ENCODE results near the gene GYG2.
"Not testable (repeated sequence)": the region's sequence is repeated elsewhere in the genome, so short reads cannot be mapped to it uniquely, and the experiment has no call there.

The GYG2 gene

DNA sequence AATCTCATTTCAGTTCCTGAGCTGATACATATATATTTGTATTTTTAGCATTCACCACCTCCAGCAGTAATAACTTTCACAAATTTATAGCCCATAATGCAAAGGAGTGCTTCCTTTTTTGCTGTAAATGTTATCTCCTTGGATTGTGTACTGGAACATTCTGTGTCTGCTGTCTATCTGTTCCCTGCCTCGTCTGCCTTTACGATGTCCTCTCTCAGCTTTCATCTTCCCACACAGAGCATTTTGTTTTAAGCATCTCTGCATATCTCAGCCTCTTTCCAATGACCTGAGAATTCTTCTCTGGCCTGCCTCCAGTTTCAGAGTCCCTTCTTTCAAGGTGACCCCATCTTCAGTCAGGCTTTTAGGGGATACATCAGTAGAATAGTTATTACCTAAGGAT lies 43.1 kb downstream of the GYG2 start:
- DNase-seq: no peak

GRCh38 chrX:2872671-2873277 lies 44.0 kb downstream of the GYG2 start:
- ATAC-seq (no peak), DNase-seq (no peak)

More for the DNA sequence above, 43.1 kb downstream of the GYG2 start:
- no peak for ATAC-seq

GRCh38 chrX:2874222-2875135 lies 45.7 kb downstream of the GYG2 start:
- no peak for ATAC-seq

GRCh38 chrX:2875136-2875481 lies 46.4 kb downstream of the GYG2 start:
- ATAC-seq (no peak), DNase-seq (no peak)

More at GRCh38 chrX:2874222-2875135, 45.7 kb downstream of the GYG2 start:
- no peak for DNase-seq

DNA sequence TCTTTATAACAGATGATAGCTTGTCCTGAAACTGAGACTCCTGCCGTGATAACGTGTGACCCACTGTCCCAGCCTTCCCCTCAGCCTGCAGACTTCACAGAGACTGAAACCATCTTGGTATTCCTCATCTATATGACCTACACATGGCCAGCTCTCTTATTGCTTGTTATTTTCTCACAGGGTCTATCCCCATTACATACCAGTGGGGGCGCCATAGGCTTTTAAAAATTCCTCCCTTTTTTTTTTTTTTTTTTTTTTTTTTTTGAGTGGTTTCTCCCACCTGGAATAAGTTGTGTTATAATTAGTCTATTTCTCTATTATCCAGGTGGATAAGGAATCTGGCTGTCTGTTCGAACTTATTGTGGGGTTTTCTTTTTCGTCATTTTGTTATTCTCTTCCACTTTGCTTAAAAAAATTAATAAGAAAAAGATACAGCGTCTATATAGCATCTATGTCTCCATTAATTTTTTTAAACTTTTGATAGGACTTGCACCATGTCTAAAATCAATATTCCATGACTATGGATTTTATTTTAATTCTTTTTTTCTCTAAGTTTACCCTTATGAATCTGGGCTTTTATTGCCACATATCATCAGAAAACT lies 47.2 kb downstream of the GYG2 start:
- DNase-seq (no peak), ATAC-seq (no peak)

- DNase-seq (no peak), ATAC-seq (no peak)
Measured at GRCh38 chrX:2878563-2878962, 49.8 kb downstream of the GYG2 start.

- DNase-seq (no peak), ATAC-seq (no peak)
Measured at GRCh38 chrX:2879670-2880069, 50.9 kb downstream of the GYG2 start.

GRCh38 chrX:2883770-2884169 lies 55.0 kb downstream of the GYG2 start:
- DNase-seq (no peak), ATAC-seq (no peak)

- no peak for ATAC-seq
- DNase-seq: no peak
Measured at GRCh38 chrX:2888309-2888708, 59.6 kb downstream of the GYG2 start.

GRCh38 chrX:2889045-2889605 lies 60.4 kb downstream of the GYG2 start:
- DNase-seq (no peak), ATAC-seq (no peak)

DNA sequence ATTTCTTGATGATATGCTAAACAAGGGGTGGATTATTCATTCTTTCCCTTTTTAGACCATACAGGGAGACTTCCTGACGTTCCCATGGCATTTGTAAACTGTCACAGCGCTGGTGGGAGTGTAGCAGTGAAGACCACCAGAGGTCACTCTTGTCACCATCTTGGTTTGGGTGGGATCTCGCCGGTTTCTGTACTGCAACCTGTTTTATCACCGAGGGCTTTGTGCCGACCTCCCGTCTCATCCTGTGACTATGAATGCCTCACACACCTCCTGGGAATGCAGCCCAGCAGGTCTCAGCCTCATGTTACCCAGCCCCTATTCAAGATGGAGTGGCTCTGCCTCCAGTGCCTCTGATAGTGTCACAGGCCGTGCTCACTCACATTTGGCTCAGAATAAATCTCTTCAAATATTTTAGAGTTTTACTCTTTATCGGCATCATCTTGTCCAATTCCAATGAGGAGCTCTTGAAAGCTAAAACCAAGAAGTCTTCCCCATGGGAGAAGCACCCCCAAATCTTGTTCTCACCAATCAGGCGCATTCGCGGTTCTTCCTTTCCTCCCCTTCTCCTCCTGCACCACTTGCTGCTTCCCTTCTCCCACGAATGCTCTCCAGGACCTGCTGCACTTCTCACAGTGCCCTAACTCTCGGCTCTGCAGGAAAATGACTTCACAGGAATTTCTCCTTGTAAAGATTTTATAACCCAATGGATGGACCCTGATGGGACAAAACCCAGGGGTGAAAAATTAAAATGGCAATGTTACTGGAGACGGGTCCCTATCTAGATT lies 61.2 kb downstream of the GYG2 start:
- ATAC-seq, DNase-seq: not testable (repeated sequence)

DNA sequence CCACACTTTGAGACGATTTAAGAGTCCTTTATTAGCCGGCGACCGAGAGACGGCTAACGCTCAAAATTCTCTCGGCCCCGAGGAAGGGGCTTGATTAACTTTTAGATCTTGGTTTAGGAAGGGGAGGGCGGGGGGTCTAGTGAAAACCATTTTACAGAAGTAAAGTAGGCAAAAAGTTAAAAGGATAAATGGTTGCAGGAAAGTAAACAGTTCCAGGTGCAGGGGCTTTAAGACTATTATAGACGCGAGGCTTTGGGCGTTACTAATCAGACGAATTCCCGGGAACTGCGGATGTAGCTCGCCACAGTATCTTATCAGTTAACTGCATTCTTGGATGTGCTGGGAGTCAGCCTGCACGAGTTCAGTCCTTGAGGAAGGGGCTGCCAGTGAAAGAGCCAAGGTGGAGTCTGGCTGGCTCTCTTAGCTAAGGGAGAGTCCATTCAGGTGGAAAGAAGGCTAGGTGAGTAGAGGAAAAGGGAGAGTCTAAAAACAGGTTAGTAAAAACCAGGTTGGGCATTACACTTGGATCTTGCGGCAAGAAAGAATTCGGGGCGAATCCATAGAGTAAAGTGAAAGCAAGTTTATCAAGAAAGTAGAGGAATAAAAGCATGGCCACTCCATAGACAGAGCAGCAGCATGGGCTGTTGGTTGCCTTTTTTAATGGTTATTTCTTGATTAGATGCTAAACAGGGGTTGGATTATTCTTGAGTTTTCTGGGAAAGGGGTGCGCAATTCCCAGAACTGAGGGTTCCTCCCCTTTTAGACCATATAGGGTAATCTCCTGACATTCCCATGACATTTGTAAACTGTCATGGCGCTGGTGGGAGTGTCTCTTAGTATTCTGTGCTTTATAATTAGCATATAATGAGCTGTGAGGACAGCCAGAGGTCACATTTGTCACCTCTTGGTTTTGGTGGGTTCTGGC lies 62.1 kb downstream of the GYG2 start:
- ATAC-seq, DNase-seq: not testable (repeated sequence)

GRCh38 chrX:2892816-2893215 lies 64.1 kb downstream of the GYG2 start:
- DNase-seq: no peak
- no peak for ATAC-seq

- no peak for ATAC-seq
- DNase-seq: no peak
Measured at GRCh38 chrX:2894885-2895292, 66.2 kb downstream of the GYG2 start.

DNA sequence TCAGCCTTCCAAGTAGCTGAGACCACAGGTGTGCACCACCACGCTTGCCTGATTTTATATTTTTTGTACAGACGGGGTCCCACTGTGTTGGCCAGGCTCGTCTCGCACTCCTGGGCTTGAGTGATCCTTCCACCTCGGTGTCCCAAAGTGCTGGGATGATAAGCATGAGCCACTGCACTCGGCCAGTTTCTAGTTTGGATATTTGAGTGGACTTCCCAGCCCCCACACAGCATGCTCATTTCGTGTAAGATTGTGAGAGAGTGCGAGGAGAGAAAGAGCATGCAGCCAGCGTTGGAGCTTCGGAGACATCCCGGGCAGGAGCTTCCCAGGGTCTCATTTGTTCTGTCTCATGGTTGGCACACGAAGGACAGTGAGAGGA lies 68.6 kb downstream of the GYG2 start:
- ATAC-seq (no peak), DNase-seq (no peak)

DNA sequence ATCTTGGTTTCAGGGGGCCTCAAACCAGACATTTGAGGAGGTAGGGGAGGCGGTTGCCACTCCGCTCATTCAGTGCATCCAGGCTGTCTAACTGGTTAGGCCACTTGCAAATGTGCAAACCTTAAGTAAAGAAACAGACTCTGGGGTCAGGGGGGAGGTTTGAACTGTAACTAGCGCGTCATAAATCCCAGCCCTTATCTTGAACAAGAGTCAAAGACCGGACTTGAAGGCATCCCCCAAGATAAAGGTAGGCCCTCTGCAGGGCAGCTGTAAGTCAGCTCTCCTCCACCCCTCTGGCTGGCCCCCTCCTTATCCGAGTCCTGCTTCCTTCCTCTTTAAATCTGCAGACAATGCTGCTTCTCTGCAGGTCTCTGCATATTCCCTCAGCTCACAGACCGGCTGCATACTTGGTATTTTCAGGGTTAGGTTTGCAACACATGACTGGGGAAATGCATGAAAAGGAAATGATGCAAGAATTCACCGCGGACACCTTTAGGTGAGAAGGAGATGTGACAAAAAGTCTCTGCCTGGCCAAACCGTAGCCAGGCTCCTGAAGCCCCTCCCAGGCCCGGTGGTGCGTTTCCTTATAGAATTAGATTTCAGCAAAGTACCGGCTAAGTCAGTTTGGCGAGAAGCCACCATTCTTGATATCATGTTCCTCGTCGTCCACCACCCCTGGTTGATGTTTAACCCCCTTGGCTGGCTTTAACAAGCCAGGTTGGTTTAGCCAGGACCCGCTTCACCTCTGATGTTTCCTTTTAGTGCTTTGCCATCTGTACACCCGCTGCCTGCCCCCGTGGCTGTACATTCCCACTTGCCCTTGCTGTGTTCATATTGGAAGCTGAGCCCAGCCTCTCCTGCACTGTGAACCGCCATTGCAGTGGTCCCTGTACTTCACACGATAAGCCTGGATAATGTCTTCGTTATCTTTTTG lies 69.2 kb downstream of the GYG2 start:
- peak; percentile 7 for DNase-seq
- peak; percentile 28 for ATAC-seq

- ATAC-seq (no peak), DNase-seq (no peak)
Measured at GRCh38 chrX:2898846-2899512, 70.2 kb downstream of the GYG2 start.

DNA sequence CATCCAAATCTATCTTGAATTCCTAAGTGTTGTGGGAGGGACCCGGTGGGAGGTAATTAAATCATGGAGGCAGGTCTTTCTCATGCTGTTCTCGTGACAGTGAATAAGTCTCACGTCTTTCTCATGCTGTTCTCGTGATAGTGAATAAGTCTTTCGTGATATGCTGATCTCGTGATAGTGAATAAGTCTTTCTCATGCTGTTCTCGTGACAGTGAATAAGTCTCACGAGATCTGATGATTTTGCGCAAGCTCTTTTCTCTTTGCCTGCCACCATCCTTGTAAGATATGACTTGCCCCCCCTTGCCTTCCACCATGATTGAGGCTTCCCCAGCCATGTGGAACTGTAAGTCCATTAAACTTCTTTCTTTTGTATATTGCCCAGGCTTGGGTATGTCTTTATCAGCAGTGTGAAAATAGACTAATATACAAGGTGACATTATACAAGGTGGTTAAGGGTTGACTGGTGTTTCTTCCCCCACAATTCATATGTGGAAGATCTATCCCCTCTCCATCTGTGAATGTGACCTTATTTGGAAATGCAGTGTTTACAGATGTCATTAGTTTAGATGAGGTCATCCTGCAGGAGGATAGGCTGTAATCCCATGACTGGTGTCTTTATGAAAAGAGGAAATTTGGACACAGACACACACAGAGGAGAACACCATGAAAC lies 72.8 kb downstream of the GYG2 start:
- no peak for DNase-seq

GRCh38 chrX:2902841-2903240 lies 74.1 kb downstream of the GYG2 start:
- DNase-seq (no peak), ATAC-seq (no peak)

More for the DNA sequence above, 72.8 kb downstream of the GYG2 start:
- ATAC-seq: no peak
